ENCODE results near the gene IL1F10.

- no peak for TF ChIP-seq CTCF (IDR thresholded peaks at IDR 0.05; ENCODE audit: low read depth, low read length, poor library complexity, severe bottlenecking)
- TF ChIP-seq EZH2phosphoT487 (IDR thresholded peaks at IDR 0.05; ENCODE audit: borderline replicate concordance, low read length): no peak
Measured at GRCh38 chr2:113036763-113037162, 31.0 kb upstream of the IL1F10 start.

Data from DOHH2 (cell line).